Glutamatergic neuron (in vitro differentiated cells): ENCODE results near the gene LIPM. TPM values are rescaled to one million over a fixed set of nuclear protein-coding genes. Genes with fewer than 3 reads are reported as not detected.

ENCODE experiments used
- DNase-seq: peaks from one replicate; pipeline ENCODE4 v3.0.0; 2022
- H3K27ac Mint-ChIP-seq: one replicate; pipeline ENCODE4 v1.8.0; 2020; ENCODE audit warnings: mild to moderate bottlenecking, mixed read lengths, inconsistent platforms; ENCODE audit not compliant: unreplicated experiment
- H3K27me3 Mint-ChIP-seq: one replicate; pipeline ENCODE4 v1.8.0; 2020; ENCODE audit warnings: mild to moderate bottlenecking, moderate library complexity, mixed read lengths, inconsistent platforms; ENCODE audit not compliant: unreplicated experiment
- H3K36me3 Mint-ChIP-seq: one replicate; pipeline ENCODE4 v1.8.0; 2020; ENCODE audit warnings: mild to moderate bottlenecking, mixed read lengths, inconsistent platforms; ENCODE audit not compliant: unreplicated experiment
- H3K4me1 Mint-ChIP-seq: one replicate; pipeline ENCODE4 v1.8.0; 2020; ENCODE audit warnings: mild to moderate bottlenecking, low read depth, mixed read lengths, inconsistent platforms; ENCODE audit not compliant: unreplicated experiment
- H3K4me3 Mint-ChIP-seq: one replicate; pipeline ENCODE4 v1.8.0; 2020; ENCODE audit warnings: mild to moderate bottlenecking, mixed read lengths, inconsistent platforms; ENCODE audit not compliant: unreplicated experiment
- H3K9me3 Mint-ChIP-seq: one replicate; pipeline ENCODE4 v1.8.0; 2020; ENCODE audit warnings: mild to moderate bottlenecking, moderate library complexity, mixed read lengths, inconsistent platforms; ENCODE audit not compliant: unreplicated experiment
- CTCF ChIP-seq: fragments of 200-600 bp; sonication (generic); IDR thresholded peaks from one replicate; pipeline ENCODE4 v1.5.0; 2021; ENCODE audit not compliant: partially characterized antibody, unreplicated experiment
- total RNA-seq: library from RNA; stranded (reverse); fragmentation: NEBNext Ultra II Directional; extraction: Animal tissue kit (Norgen Biotek cat#: 25700); gene quantifications from one replicate; pipeline ENCODE4 v1.2.1, GENCODE V29; 2021; ENCODE audit not compliant: unreplicated experiment

The LIPM gene
- total RNA-seq, 1 donor from 2014 or later: not detected

GRCh38 chr10:88826388-88826787, 23.9 kb downstream of the LIPM start:
- H3K27ac Mint-ChIP-seq: no peak overlapping the region
- TF ChIP-seq CTCF: no peak
- H3K4me3 Mint-ChIP-seq: no peak overlapping the region
- no peak for DNase-seq
- no peaks in the 10 kb centered on the region for H3K9me3 Mint-ChIP-seq
- H3K27me3 Mint-ChIP-seq: no peaks in the 10 kb centered on the region
- no peaks in the 10 kb centered on the region for H3K36me3 Mint-ChIP-seq
- H3K4me1 Mint-ChIP-seq: no peaks in the 10 kb centered on the region

- no peaks in the 10 kb centered on the region for H3K4me1 Mint-ChIP-seq
- no peak overlapping the region for H3K27ac Mint-ChIP-seq
- no peak for TF ChIP-seq CTCF
- H3K4me3 Mint-ChIP-seq: no peak overlapping the region
- H3K36me3 Mint-ChIP-seq: no peaks in the 10 kb centered on the region
- no peaks in the 10 kb centered on the region for H3K9me3 Mint-ChIP-seq
- H3K27me3 Mint-ChIP-seq: no peaks in the 10 kb centered on the region
- no peak for DNase-seq
These were observed 25.1 kb downstream of the LIPM start for GRCh38 chr10:88827671-88828070.

- Mint-ChIP-seq H3K27ac (no peak overlapping the region), H3K4me1 (no peaks in the 10 kb centered on the region), H3K27me3 (no peaks in the 10 kb centered on the region), H3K9me3 (no peaks in the 10 kb centered on the region), H3K36me3 (no peaks in the 10 kb centered on the region), H3K4me3 (no peak overlapping the region)
- no peak for TF ChIP-seq CTCF
- DNase-seq: no peak
These were observed 25.8 kb downstream of the LIPM start for GRCh38 chr10:88828310-88828709.

- Mint-ChIP-seq H3K27me3 (no peaks in the 10 kb centered on the region), H3K36me3 (no peaks in the 10 kb centered on the region)
- TF ChIP-seq CTCF: no peak
These were observed 28.2 kb downstream of the LIPM start for GRCh38 chr10:88830643-88831268.

GRCh38 chr10:88831709-88832108, 29.2 kb downstream of the LIPM start:
- TF ChIP-seq CTCF: no peak
- no peak for DNase-seq
- no peaks in the 10 kb centered on the region for H3K9me3 Mint-ChIP-seq

More at GRCh38 chr10:88830643-88831268, 28.2 kb downstream of the LIPM start:
- Mint-ChIP-seq H3K9me3 (no peaks in the 10 kb centered on the region), H3K4me1 (no peaks in the 10 kb centered on the region), H3K4me3 (no peak overlapping the region), H3K27ac (no peak overlapping the region)
- DNase-seq: no peak

More at GRCh38 chr10:88831709-88832108, 29.2 kb downstream of the LIPM start:
- H3K36me3 Mint-ChIP-seq: no peaks in the 10 kb centered on the region
- no peaks in the 10 kb centered on the region for H3K27me3 Mint-ChIP-seq
- H3K27ac Mint-ChIP-seq: no peak overlapping the region
- no peak overlapping the region for H3K4me3 Mint-ChIP-seq
- no peaks in the 10 kb centered on the region for H3K4me1 Mint-ChIP-seq
